Glutamatergic neuron (in vitro differentiated cells): Measurements from ENCODE around the gene ALAD. TPM values are rescaled to one million over a fixed set of nuclear protein-coding genes. Genes with fewer than 3 reads are reported as not detected.

ENCODE experiments used
- DNase-seq: peaks from one replicate; pipeline ENCODE4 v3.0.0; 2022
- H3K27ac Mint-ChIP-seq: one replicate; pipeline ENCODE4 v1.8.0; 2020; ENCODE audit warnings: mild to moderate bottlenecking, mixed read lengths, inconsistent platforms; ENCODE audit not compliant: unreplicated experiment
- H3K27me3 Mint-ChIP-seq: one replicate; pipeline ENCODE4 v1.8.0; 2020; ENCODE audit warnings: mild to moderate bottlenecking, moderate library complexity, mixed read lengths, inconsistent platforms; ENCODE audit not compliant: unreplicated experiment
- H3K36me3 Mint-ChIP-seq: one replicate; pipeline ENCODE4 v1.8.0; 2020; ENCODE audit warnings: mild to moderate bottlenecking, mixed read lengths, inconsistent platforms; ENCODE audit not compliant: unreplicated experiment
- H3K4me1 Mint-ChIP-seq: one replicate; pipeline ENCODE4 v1.8.0; 2020; ENCODE audit warnings: mild to moderate bottlenecking, low read depth, mixed read lengths, inconsistent platforms; ENCODE audit not compliant: unreplicated experiment
- H3K4me3 Mint-ChIP-seq: one replicate; pipeline ENCODE4 v1.8.0; 2020; ENCODE audit warnings: mild to moderate bottlenecking, mixed read lengths, inconsistent platforms; ENCODE audit not compliant: unreplicated experiment
- H3K9me3 Mint-ChIP-seq: one replicate; pipeline ENCODE4 v1.8.0; 2020; ENCODE audit warnings: mild to moderate bottlenecking, moderate library complexity, mixed read lengths, inconsistent platforms; ENCODE audit not compliant: unreplicated experiment
- CTCF ChIP-seq: fragments of 200-600 bp; sonication (generic); IDR thresholded peaks from one replicate; pipeline ENCODE4 v1.5.0; 2021; ENCODE audit not compliant: partially characterized antibody, unreplicated experiment
- total RNA-seq: library from RNA; stranded (reverse); fragmentation: NEBNext Ultra II Directional; extraction: Animal tissue kit (Norgen Biotek cat#: 25700); gene quantifications from one replicate; pipeline ENCODE4 v1.2.1, GENCODE V29; 2021; ENCODE audit not compliant: unreplicated experiment

Gene ALAD
- total RNA-seq, 1 donor from 2014 or later: 39.0 TPM

- Mint-ChIP-seq H3K27ac (no peak overlapping the region), H3K4me1 (no peaks in the 10 kb centered on the region), H3K36me3 (peaks cover 13% of the 10 kb centered on the region), H3K9me3 (no peaks in the 10 kb centered on the region), H3K4me3 (no peak overlapping the region), H3K27me3 (peaks cover 3% of the 10 kb centered on the region)
- DNase-seq: no peak
- TF ChIP-seq CTCF: no peak
Observed at GRCh38 chr9:113391917-113392316, 9.2 kb downstream of the ALAD start.

- DNase-seq: no peak
- H3K4me3 Mint-ChIP-seq: no peak overlapping the region
- TF ChIP-seq CTCF: no peak
- H3K4me1 Mint-ChIP-seq: no peaks in the 10 kb centered on the region
- H3K9me3 Mint-ChIP-seq: no peaks in the 10 kb centered on the region
- H3K36me3 Mint-ChIP-seq: peaks cover 13% of the 10 kb centered on the region
- no peak overlapping the region for H3K27ac Mint-ChIP-seq
- H3K27me3 Mint-ChIP-seq: peaks cover 3% of the 10 kb centered on the region
Observed at GRCh38 chr9:113390192-113390960, 10.7 kb downstream of the ALAD start.

GRCh38 chr9:113389451-113389850 is 11.6 kb downstream of the ALAD start:
- no peak for DNase-seq
- H3K27me3 Mint-ChIP-seq: peaks cover 3% of the 10 kb centered on the region
- no peak overlapping the region for H3K4me3 Mint-ChIP-seq
- no peak for TF ChIP-seq CTCF
- peaks cover 13% of the 10 kb centered on the region for H3K36me3 Mint-ChIP-seq
- no peaks in the 10 kb centered on the region for H3K4me1 Mint-ChIP-seq
- no peaks in the 10 kb centered on the region for H3K9me3 Mint-ChIP-seq
- no peak overlapping the region for H3K27ac Mint-ChIP-seq

DNA sequence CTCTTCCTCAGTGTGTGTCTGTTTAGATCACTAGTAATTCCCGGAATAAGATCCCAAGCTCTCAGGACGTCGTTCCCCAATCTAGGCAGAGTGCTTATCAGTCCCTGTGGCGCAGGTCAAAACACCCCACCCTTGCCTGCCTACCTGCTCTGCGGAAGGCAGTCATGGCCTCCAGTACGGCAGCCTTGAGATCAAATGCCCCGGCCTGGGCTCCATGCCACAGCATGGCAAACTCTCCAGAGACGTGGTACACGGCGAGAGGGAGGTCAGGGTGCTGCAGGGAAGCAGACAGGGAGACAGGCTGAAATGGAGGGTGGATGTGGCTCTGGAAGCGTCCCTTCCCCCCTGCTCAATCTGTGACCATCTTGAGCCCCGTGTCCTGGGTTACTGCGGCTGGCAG is 12.3 kb downstream of the ALAD start:
- Mint-ChIP-seq H3K9me3 (no peaks in the 10 kb centered on the region), H3K27ac (no peak overlapping the region), H3K27me3 (peaks cover 3% of the 10 kb centered on the region), H3K36me3 (peaks cover 13% of the 10 kb centered on the region), H3K4me3 (no peak overlapping the region), H3K4me1 (no peaks in the 10 kb centered on the region)
- TF ChIP-seq CTCF: no peak
- no peak for DNase-seq

GRCh38 chr9:113387560-113388230 is 13.4 kb downstream of the ALAD start:
- peaks cover 3% of the 10 kb centered on the region for H3K27me3 Mint-ChIP-seq

More at GRCh38 chr9:113387560-113388230, 13.4 kb downstream of the ALAD start:
- no peak overlapping the region for H3K4me3 Mint-ChIP-seq
- peaks cover 13% of the 10 kb centered on the region for H3K36me3 Mint-ChIP-seq
- H3K9me3 Mint-ChIP-seq: no peaks in the 10 kb centered on the region
- no peak overlapping the region for H3K27ac Mint-ChIP-seq
- no peak for DNase-seq
- no peaks in the 10 kb centered on the region for H3K4me1 Mint-ChIP-seq
- TF ChIP-seq CTCF: no peak
